WTC11 (cell line): Measurements from ENCODE around the gene PPP5C. TPM values are rescaled to one million over a fixed set of nuclear protein-coding genes. Genes with fewer than 3 reads are reported as not detected.

Source experiments
- ATAC-seq: fragments of 200-7000 bp; cut with Tn5 transposase; 2 replicates; pipeline ENCODE4 v1.10.0; 2021; ENCODE audit warnings: mild to moderate bottlenecking, moderate library complexity
- CTCF ChIA-PET: fragments of 300-600 bp; sonication (Branson Sonifier 250); formaldehyde crosslinking; loops from one replicate; lab custom pipeline; 2021; ENCODE audit warnings: antibody characterized with exemption; lab: Charles Lee
- POLR2A ChIA-PET: fragments of 350-600 bp; sonication (Branson Sonifier 250); formaldehyde crosslinking; loops from one replicate; lab custom pipeline; 2021; ENCODE audit warnings: antibody characterized with exemption; lab: Charles Lee
- DNase-seq: peaks from one replicate; pipeline ENCODE4 v3.0.0; 2021; ENCODE audit warnings: low spot score
- H3K27ac Mint-ChIP-seq: 2 replicates; pipeline ENCODE4 v1.8.0; 2021; ENCODE audit warnings: mixed read lengths
- H3K27me3 Mint-ChIP-seq: 2 replicates; pipeline ENCODE4 v1.8.0; 2021; ENCODE audit warnings: low read depth, mild to moderate bottlenecking, moderate library complexity, mixed read lengths
- H3K36me3 Mint-ChIP-seq: 2 replicates; pipeline ENCODE4 v1.8.0; 2021; ENCODE audit warnings: mixed read lengths
- H3K4me1 Mint-ChIP-seq: 2 replicates; pipeline ENCODE4 v1.8.0; 2022; ENCODE audit warnings: mixed read lengths
- H3K4me3 Mint-ChIP-seq: 2 replicates; pipeline ENCODE4 v1.8.0; 2021; ENCODE audit warnings: mild to moderate bottlenecking, moderate library complexity, mixed read lengths
- H3K9me3 Mint-ChIP-seq: 2 replicates; pipeline ENCODE4 v1.8.0; 2021; ENCODE audit warnings: mixed read lengths
- AR ChIP-seq: fragments of 250-450 bp; sonication (Bioruptor Pico); IDR thresholded peaks from 2 replicates; pipeline ENCODE4 v1.9.0; 2021; ENCODE audit warnings: mild to moderate bottlenecking
- ARID4B ChIP-seq: sonication (generic); formaldehyde crosslinking; IDR thresholded peaks from 2 replicates; pipeline ENCODE4 v1.8.0; 2023; ENCODE audit warnings: missing genetic modification reagents, mild to moderate bottlenecking, borderline replicate concordance
- CDX4 ChIP-seq: fragments of 250-450 bp; sonication (Bioruptor Pico); IDR thresholded peaks from 2 replicates; pipeline ENCODE4 v1.9.0; 2021; ENCODE audit warnings: moderate library complexity, mild to moderate bottlenecking, inconsistent platforms, borderline replicate concordance
- ELF4 ChIP-seq: sonication (generic); formaldehyde crosslinking; IDR thresholded peaks from 2 replicates; pipeline ENCODE4 v1.8.1; 2022; ENCODE audit warnings: low read depth, mild to moderate bottlenecking, moderate library complexity, missing genetic modification reagents
- HMGXB4 ChIP-seq: sonication (generic); formaldehyde crosslinking; IDR thresholded peaks from 2 replicates; pipeline ENCODE4 v1.8.1; 2023; ENCODE audit warnings: mild to moderate bottlenecking, moderate library complexity, missing genetic modification reagents
- MLX ChIP-seq: sonication (generic); formaldehyde crosslinking; IDR thresholded peaks from 2 replicates; pipeline ENCODE4 v1.8.1; 2023; ENCODE audit warnings: mild to moderate bottlenecking, missing genetic modification reagents, moderate library complexity
- NFATC4 ChIP-seq: fragments of 250-450 bp; sonication (Bioruptor Pico); IDR thresholded peaks from 2 replicates; pipeline ENCODE4 v1.9.0; 2021; ENCODE audit warnings: mild to moderate bottlenecking
- NR1H2 ChIP-seq: sonication (generic); formaldehyde crosslinking; IDR thresholded peaks from 2 replicates; pipeline ENCODE4 v1.9.0; 2021; ENCODE audit warnings: mild to moderate bottlenecking, moderate library complexity, missing genetic modification reagents
- SMAD4 ChIP-seq: sonication (generic); formaldehyde crosslinking; IDR thresholded peaks from 2 replicates; pipeline ENCODE4 v1.8.0; 2022; ENCODE audit warnings: mild to moderate bottlenecking, missing genetic modification reagents
- SOX15 ChIP-seq: fragments of 250-450 bp; sonication (Bioruptor Pico); IDR thresholded peaks from 2 replicates; pipeline ENCODE4 v1.9.0; 2021; ENCODE audit warnings: mild to moderate bottlenecking
- TEAD1 ChIP-seq: sonication (generic); formaldehyde crosslinking; IDR thresholded peaks from 2 replicates; pipeline ENCODE4 v1.8.0; 2022; ENCODE audit warnings: mild to moderate bottlenecking, missing genetic modification reagents
- ZMAT4 ChIP-seq: fragments of 250-450 bp; sonication (Bioruptor Pico); IDR thresholded peaks from 2 replicates; pipeline ENCODE4 v1.9.0; 2021; ENCODE audit warnings: mild to moderate bottlenecking
- total RNA-seq: library from RNA; stranded (reverse); gene quantifications from 3 replicates; pipeline ENCODE4 v1.2.3, GENCODE V29; 2021
- TF ChIP-seq, protein P1 (sequence below): sonication (generic); formaldehyde crosslinking; conservative IDR thresholded peaks from 2 replicates; pipeline ENCODE4 v1.8.1; 2023; ENCODE audit warnings: mild to moderate bottlenecking, low read depth, missing genetic modification reagents, moderate library complexity
- TF ChIP-seq, protein P2 (sequence below): sonication (generic); formaldehyde crosslinking; IDR thresholded peaks from 2 replicates; pipeline ENCODE4 v1.8.1; 2023; ENCODE audit warnings: mild to moderate bottlenecking, missing genetic modification reagents, moderate library complexity

PPP5C gene
- total RNA-seq, 1 experiment from 2014 or later, result 107 TPM

- TF ChIP-seq, protein P1, sequence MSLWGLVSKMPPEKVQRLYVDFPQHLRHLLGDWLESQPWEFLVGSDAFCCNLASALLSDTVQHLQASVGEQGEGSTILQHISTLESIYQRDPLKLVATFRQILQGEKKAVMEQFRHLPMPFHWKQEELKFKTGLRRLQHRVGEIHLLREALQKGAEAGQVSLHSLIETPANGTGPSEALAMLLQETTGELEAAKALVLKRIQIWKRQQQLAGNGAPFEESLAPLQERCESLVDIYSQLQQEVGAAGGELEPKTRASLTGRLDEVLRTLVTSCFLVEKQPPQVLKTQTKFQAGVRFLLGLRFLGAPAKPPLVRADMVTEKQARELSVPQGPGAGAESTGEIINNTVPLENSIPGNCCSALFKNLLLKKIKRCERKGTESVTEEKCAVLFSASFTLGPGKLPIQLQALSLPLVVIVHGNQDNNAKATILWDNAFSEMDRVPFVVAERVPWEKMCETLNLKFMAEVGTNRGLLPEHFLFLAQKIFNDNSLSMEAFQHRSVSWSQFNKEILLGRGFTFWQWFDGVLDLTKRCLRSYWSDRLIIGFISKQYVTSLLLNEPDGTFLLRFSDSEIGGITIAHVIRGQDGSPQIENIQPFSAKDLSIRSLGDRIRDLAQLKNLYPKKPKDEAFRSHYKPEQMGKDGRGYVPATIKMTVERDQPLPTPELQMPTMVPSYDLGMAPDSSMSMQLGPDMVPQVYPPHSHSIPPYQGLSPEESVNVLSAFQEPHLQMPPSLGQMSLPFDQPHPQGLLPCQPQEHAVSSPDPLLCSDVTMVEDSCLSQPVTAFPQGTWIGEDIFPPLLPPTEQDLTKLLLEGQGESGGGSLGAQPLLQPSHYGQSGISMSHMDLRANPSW (CRISPR knock-in tag), result no peak
- no peak for TF ChIP-seq NR1H2 (CRISPR knock-in tag)
- TF ChIP-seq, protein P2, sequence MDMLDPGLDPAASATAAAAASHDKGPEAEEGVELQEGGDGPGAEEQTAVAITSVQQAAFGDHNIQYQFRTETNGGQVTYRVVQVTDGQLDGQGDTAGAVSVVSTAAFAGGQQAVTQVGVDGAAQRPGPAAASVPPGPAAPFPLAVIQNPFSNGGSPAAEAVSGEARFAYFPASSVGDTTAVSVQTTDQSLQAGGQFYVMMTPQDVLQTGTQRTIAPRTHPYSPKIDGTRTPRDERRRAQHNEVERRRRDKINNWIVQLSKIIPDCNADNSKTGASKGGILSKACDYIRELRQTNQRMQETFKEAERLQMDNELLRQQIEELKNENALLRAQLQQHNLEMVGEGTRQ (CRISPR knock-in tag), result no peak
- TF ChIP-seq TEAD1 (CRISPR knock-in tag), result no peak
- no peak for TF ChIP-seq MLX (CRISPR knock-in tag)
Measured at GRCh38 chr19:46380690-46381089, 33.8 kb downstream of the PPP5C start (continued).

DNA sequence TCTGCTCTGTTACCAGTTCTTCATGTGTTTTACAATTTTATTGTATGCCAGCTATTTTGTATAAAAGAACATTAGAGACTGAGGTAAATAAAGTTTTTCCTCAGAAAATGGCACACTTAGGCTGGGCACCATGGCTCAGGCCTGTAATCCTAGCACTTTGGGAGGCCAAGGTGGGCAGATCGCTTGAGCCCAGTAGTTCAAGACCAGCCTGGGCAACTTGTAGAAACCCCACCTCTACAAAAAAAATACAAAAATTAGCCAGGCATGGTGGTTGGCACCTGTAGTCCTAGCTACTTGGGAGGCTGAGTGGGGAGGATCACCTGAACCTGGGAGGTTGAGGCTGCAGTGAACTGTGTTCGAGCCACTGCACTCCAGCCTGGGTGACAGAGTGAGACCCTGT, 34.5 kb downstream of the PPP5C start:
- no peak for DNase-seq
- H3K4me1 Mint-ChIP-seq, result no peaks in the 10 kb centered on the region
- no peak overlapping the region for H3K4me3 Mint-ChIP-seq
- ChIA-PET POLR2A (interaction anchor here (1.0 kb wide), 1 partner anchor 10 kb away, joined by 3 read pairs; no protein-coding TSS in a partner anchor), CTCF (interaction anchor here (1.4 to 1.6 kb wide), 2 partner anchors 10 to 101 kb away, joined by 4 to 6 read pairs; no protein-coding TSS in a partner anchor)
- H3K9me3 Mint-ChIP-seq, result no peaks in the 10 kb centered on the region
- no peak for ATAC-seq
- no peaks in the 10 kb centered on the region for H3K27me3 Mint-ChIP-seq
- peaks cover 69% of the 10 kb centered on the region for H3K36me3 Mint-ChIP-seq
- TF ChIP-seq ARID4B, result no peak
- TF ChIP-seq, all 79 proteins: peak for 0
- H3K27ac Mint-ChIP-seq, result no peak overlapping the region

- peaks cover 66% of the 10 kb centered on the region for H3K36me3 Mint-ChIP-seq
- TF ChIP-seq CDX4 (CRISPR knock-in tag) (no peak), SMAD4 (CRISPR knock-in tag) (no peak), HMGXB4 (CRISPR knock-in tag) (no peak), AR (CRISPR knock-in tag) (no peak), NFATC4 (no peak), ELF4 (no peak), ZMAT4 (CRISPR knock-in tag) (no peak), SOX15 (CRISPR knock-in tag) (no peak)
- TF ChIP-seq, protein P2 (CRISPR knock-in tag), result no peak
Measured at GRCh38 chr19:46381756-46382345, 35.0 kb downstream of the PPP5C start.

More at GRCh38 chr19:46381756-46382345, 35.0 kb downstream of the PPP5C start:
- Mint-ChIP-seq H3K27ac (peak overlapping the region; percentile 50), H3K27me3 (no peaks in the 10 kb centered on the region), H3K4me1 (no peaks in the 10 kb centered on the region), H3K4me3 (no peak overlapping the region), H3K9me3 (no peaks in the 10 kb centered on the region)
- ATAC-seq, result no peak
- ChIA-PET CTCF (interaction anchor here (1.4 to 1.6 kb wide), 2 partner anchors 9 to 101 kb away, joined by 4 to 6 read pairs; no protein-coding TSS in a partner anchor), POLR2A (interaction anchor here (1.0 kb wide), 1 partner anchor 10 kb away, joined by 3 read pairs; no protein-coding TSS in a partner anchor)
- DNase-seq, result no peak
